Measurements from ENCODE around the gene USF3.
"Not testable (repeated sequence)": the region's sequence is repeated elsewhere in the genome, so short reads cannot be mapped to it uniquely, and the experiment has no call there.

Gene USF3

GRCh38 chr3:113659101-113659541 is 37.3 kb downstream of the USF3 start:
- no peak for DNase-seq
- intact Hi-C loops (cut with DNase I), result no loop called here

GRCh38 chr3:113658107-113658506 is 38.3 kb downstream of the USF3 start:
- DNase-seq, result no peak
- intact Hi-C loops (cut with DNase I), result no loop called here

- no peak for DNase-seq
- intact Hi-C loops (cut with DNase I), result no loop called here
These were observed 41.6 kb downstream of the USF3 start for GRCh38 chr3:113654851-113655250.

- DNase-seq, result no peak
- intact Hi-C loops (cut with DNase I), result no loop called here
These were observed 42.1 kb downstream of the USF3 start for GRCh38 chr3:113654310-113654709.

- intact Hi-C loops (cut with DNase I), result no loop called here
- no peak for DNase-seq
These were observed 47.1 kb downstream of the USF3 start for GRCh38 chr3:113649174-113649845.

- intact Hi-C loops (cut with DNase I), result no loop called here
- DNase-seq, result no peak
These were observed 47.9 kb downstream of the USF3 start for GRCh38 chr3:113648524-113648923.

GRCh38 chr3:113643583-113643982 is 52.9 kb downstream of the USF3 start:
- no peak for DNase-seq
- intact Hi-C loops (cut with DNase I), result no loop called here

- intact Hi-C loops (cut with DNase I), result no loop called here
- no peak for DNase-seq
These were observed 57.5 kb downstream of the USF3 start for GRCh38 chr3:113638910-113639309.

GRCh38 chr3:113637756-113638155 is 58.7 kb downstream of the USF3 start:
- intact Hi-C loops (cut with DNase I), result no loop called here
- no peak for DNase-seq

GRCh38 chr3:113636034-113636433 is 60.4 kb downstream of the USF3 start:
- DNase-seq; intact Hi-C loops (cut with DNase I): not testable (repeated sequence)

GRCh38 chr3:113634782-113635474 is 61.5 kb downstream of the USF3 start:
- intact Hi-C loops (cut with DNase I), result no loop called here
- DNase-seq, result no peak

- DNase-seq, result no peak
- intact Hi-C loops (cut with DNase I), result no loop called here
These were observed 64.9 kb downstream of the USF3 start for GRCh38 chr3:113631573-113631972.

- no peak for DNase-seq
- intact Hi-C loops (cut with DNase I), result no loop called here
These were observed 65.4 kb downstream of the USF3 start for GRCh38 chr3:113630956-113631542.

GRCh38 chr3:113629584-113630421 is 66.6 kb downstream of the USF3 start:
- intact Hi-C loops (cut with DNase I), result no loop called here
- no peak for DNase-seq

- intact Hi-C loops (cut with DNase I), result no loop called here
- no peak for DNase-seq
These were observed 67.7 kb downstream of the USF3 start for GRCh38 chr3:113628788-113629187.

- intact Hi-C loops (cut with DNase I), result no loop called here
- DNase-seq, result no peak
These were observed 68.1 kb downstream of the USF3 start for GRCh38 chr3:113628316-113628715.

GRCh38 chr3:113626503-113627371 is 69.7 kb downstream of the USF3 start:
- DNase-seq, result peak in 8 of 10 donors; percentile 36 to 93 (median 62)
- intact Hi-C loops (cut with DNase I), result loop anchor here (1.0 to 2.0 kb wide), 2 partner anchors 132 to 575 kb away; no protein-coding TSS in a partner anchor

GRCh38 chr3:113625834-113626233 is 70.6 kb downstream of the USF3 start:
- DNase-seq, result no peak
- intact Hi-C loops (cut with DNase I), result loop anchor here (1.0 to 2.0 kb wide), 2 partner anchors 131 to 575 kb away; no protein-coding TSS in a partner anchor

- intact Hi-C loops (cut with DNase I), result no loop called here
- no peak for DNase-seq
These were observed 72.6 kb downstream of the USF3 start for GRCh38 chr3:113623811-113624210.

GRCh38 chr3:113623324-113623723 is 73.1 kb downstream of the USF3 start:
- intact Hi-C loops (cut with DNase I), result no loop called here

More at GRCh38 chr3:113623324-113623723, 73.1 kb downstream of the USF3 start:
- peak in 1 of 10 donors; percentile 73 for DNase-seq
